GM12878 (cell line): Measurements from ENCODE around the gene SH3BGRL2. TPM values are rescaled to one million over a fixed set of nuclear protein-coding genes. Genes with fewer than 3 reads are reported as not detected.

Experiments used
- ATAC-seq: fragments of 200-7000 bp; cut with Tn5 transposase; 3 replicates; pipeline ENCODE4 v1.9.1; 2020; ENCODE audit warnings: mild to moderate bottlenecking, moderate library complexity
- BruUV-seq: library from RNA; stranded (reverse); fragments of 400-500 nt; replicated peaks from 2 replicates; lab custom pipeline; 2021; lab: Mats Ljungman, UMichigan
- CTCF ChIA-PET: fragments of 300-600 bp; sonication (Branson Sonifier 250); formaldehyde crosslinking; extraction: SDS; loops from one replicate; lab custom pipeline; 2021; ENCODE audit warnings: inconsistent platforms; lab: Yijun Ruan, JAX
- POLR2A ChIA-PET: fragments of 350-600 bp; formaldehyde crosslinking; extraction: SDS; loops from one replicate; lab custom pipeline; 2021; ENCODE audit warnings: inconsistent platforms; lab: Charles Lee
- RAD21 ChIA-PET: fragments of 300-600 bp; sonication (Branson Sonifier 250); formaldehyde crosslinking; loops from one replicate; lab custom pipeline; 2023; ENCODE audit warnings: antibody characterized with exemption; ENCODE audit not compliant: unreplicated experiment; lab: Charles Lee
- SMC1A ChIA-PET: fragments of 300-600 bp; sonication (Branson Sonifier 250); formaldehyde crosslinking; loops from one replicate; lab custom pipeline; 2023; ENCODE audit not compliant: unreplicated experiment, uncharacterized antibody; lab: Charles Lee
- DNase-seq: peaks from one replicate; pipeline ENCODE4 v3.0.0-alpha.2; 2011; ENCODE audit warnings: low read depth, low spot score
- FAIRE-seq: peaks from 3 replicates; lab custom pipeline; 2011; peaks lifted over from hg19 to GRCh38; lab: Jason Lieb, UNC
- H2AFZ ChIP-seq: 2 replicates; pipeline ENCODE4 v1.6.0; 2011; ENCODE audit warnings: low read depth, low read length, control low read depth; ENCODE audit not compliant: control insufficient read depth
- H3K27ac ChIP-seq: 2 replicates; pipeline ENCODE4 v1.5.1; 2011; ENCODE audit warnings: control low read depth; ENCODE audit not compliant: control insufficient read depth, insufficient read depth
- H3K27me3 ChIP-seq, 2 experiments: replicated peaks in 1 of 2; 2 replicates each; pipeline versions ENCODE4 v1.6.0 to v1.6.1; 2011; ENCODE audit warnings: low read length in 1 of 2; ENCODE audit not compliant: control insufficient read depth in 2 of 2, insufficient read depth in 2 of 2
- H3K36me3 ChIP-seq, 2 experiments: 2 replicates each; pipeline ENCODE4 v1.5.1; 2011; ENCODE audit warnings: low read length in 1 of 2; ENCODE audit not compliant: control insufficient read depth in 2 of 2, insufficient read depth in 2 of 2
- H3K4me1 ChIP-seq: 2 replicates; pipeline ENCODE4 v1.6.1; 2011; ENCODE audit warnings: mild to moderate bottlenecking, low read length, moderate library complexity, mixed read lengths; ENCODE audit not compliant: control insufficient read depth, insufficient read depth
- H3K4me2 ChIP-seq: 2 replicates; pipeline ENCODE4 v1.6.0; 2011; ENCODE audit warnings: control low read depth; ENCODE audit not compliant: control insufficient read depth, insufficient read depth
- H3K4me3 ChIP-seq: fragments of 200-600 bp; sonication (generic); 2 replicates; pipeline ENCODE4 v1.5.1; 2016
- H3K79me2 ChIP-seq: 2 replicates; pipeline ENCODE4 v1.6.0; 2011; ENCODE audit warnings: low read length; ENCODE audit not compliant: control insufficient read depth, insufficient read depth
- H3K9ac ChIP-seq: 2 replicates; pipeline ENCODE4 v1.8.0; 2011; ENCODE audit warnings: low read length, control low read depth, mixed read lengths; ENCODE audit not compliant: control insufficient read depth, insufficient read depth
- H3K9me3 ChIP-seq: replicated peaks from 3 replicates; pipeline ENCODE4 v1.5.1; 2011; ENCODE audit warnings: mild to moderate bottlenecking, low read length; ENCODE audit not compliant: control insufficient read depth, insufficient read depth
- H4K20me1 ChIP-seq: 2 replicates; pipeline ENCODE4 v1.6.0; 2011; ENCODE audit not compliant: control insufficient read depth, insufficient read depth
- CBX3 ChIP-seq: fragments of 200-600 bp; sonication (generic); IDR thresholded peaks from 2 replicates; pipeline ENCODE4 v1.6.1; 2016; ENCODE audit warnings: low read depth, borderline replicate concordance
- GATAD2B ChIP-seq: fragments of 450-650 bp; conservative IDR thresholded peaks from 2 replicates; pipeline ENCODE4 v1.6.1; 2017; ENCODE audit warnings: low read depth, mild to moderate bottlenecking, moderate library complexity
- NR2C1 ChIP-seq: fragments of 450-650 bp; IDR thresholded peaks from 2 replicates; pipeline ENCODE4 v1.6.1; 2017; ENCODE audit warnings: antibody characterized with exemption, mild to moderate bottlenecking, moderate library complexity
- POLR2A ChIP-seq: IDR thresholded peaks from 2 replicates; pipeline ENCODE4 v1.6.1; 2011; ENCODE audit warnings: low read depth, mild to moderate bottlenecking, low read length
- RBBP5 ChIP-seq: fragments of 200-600 bp; sonication (generic); conservative IDR thresholded peaks from 2 replicates; pipeline ENCODE4 v1.6.1; 2016
- SIN3A ChIP-seq: IDR thresholded peaks from 2 replicates; pipeline ENCODE4 v1.6.1; 2012; ENCODE audit warnings: low read depth, low read length, improper control_type of control experiment
- SPI1 ChIP-seq: IDR thresholded peaks from 2 replicates; pipeline ENCODE4 v1.6.1; 2011; ENCODE audit warnings: low read depth, mild to moderate bottlenecking, low read length, moderate library complexity, borderline replicate concordance; ENCODE audit not compliant: insufficient read depth
- SREBF2 ChIP-seq: IDR thresholded peaks from 2 replicates; pipeline ENCODE4 v1.6.1; 2012; ENCODE audit warnings: mild to moderate bottlenecking, low read length
- WRNIP1 ChIP-seq: IDR thresholded peaks from 2 replicates; pipeline ENCODE4 v1.6.1; 2011; ENCODE audit warnings: low read depth, low read length, improper control_type of control experiment, borderline replicate concordance
- YBX1 ChIP-seq: fragments of 450-650 bp; IDR thresholded peaks from 2 replicates; pipeline ENCODE4 v1.6.1; 2016; ENCODE audit warnings: antibody characterized with exemption
- WGBS: methylation state at CpG from one replicate; pipeline ENCODE4 v1.1.6; 2016; ENCODE audit warnings: low lambda C conversion rate; ENCODE audit not compliant: insufficient replicate concordance, insufficient coverage; ENCODE audit errors: missing lambda C conversion rate; 5-methylcytosine and 5-hydroxymethylcytosine counted together
- in situ Hi-C: fragments of 300-500 bp; cut with MboI; formaldehyde crosslinking; loops from 9 replicates; pipeline ENCODE4 v1.14.3; 2018; ENCODE audit warnings: mixed read lengths
- intact Hi-C: fragments of 100-400 bp; cut with micrococcal nuclease; formaldehyde crosslinking; loops from one replicate; pipeline ENCODE4 v1.14.2; 2022; ENCODE audit not compliant: unreplicated experiment
- polyA plus RNA-seq, 11 experiments: library from polyadenylated mRNA; depleted of rRNA in 4 of 11; unstranded in 6 of 11; stranded (reverse) in 5 of 11; fragments of >200 nt; fragmentation: Nextera tagmentation in 4 of 11; fragmentation: Illumina TruSeq in 1 of 11; extraction: Ambion mirVana in 4 of 11; extraction: Trizol in 1 of 11; gene quantifications; 1 replicate in 1 of 11; 2 replicates in 10 of 11; pipeline versions ENCODE4 v1.2.1 to v1.2.3, GENCODE V29; 2011 to 2016; ENCODE audit warnings: inconsistent platforms in 2 of 11, missing spikeins in 2 of 11, low read depth in 1 of 11
- total RNA-seq, 4 experiments: library from RNA; depleted of rRNA in 3 of 4; stranded (reverse); fragments of >200 nt in 3 of 4; fragmentation: Illumina TruSeq in 1 of 4; extraction: Trizol in 1 of 4; gene quantifications; 2 replicates each; pipeline versions ENCODE4 v1.2.1 to v1.2.3, GENCODE V29; 2013 to 2021
- TF ChIP-seq, protein P1 (sequence below): IDR thresholded peaks from 2 replicates; pipeline ENCODE4 v1.6.1; 2012; ENCODE audit warnings: mild to moderate bottlenecking, low read depth, low read length
- TF ChIP-seq, protein P2 (sequence below): fragments of 450-650 bp; IDR thresholded peaks from 2 replicates; pipeline ENCODE4 v1.6.1; 2014; ENCODE audit warnings: mild to moderate bottlenecking
- TF ChIP-seq, protein P3 (sequence below): fragments of 450-650 bp; IDR thresholded peaks from 2 replicates; pipeline ENCODE4 v1.6.1; 2017; ENCODE audit warnings: borderline replicate concordance

Gene SH3BGRL2
- total and polyA plus RNA-seq, 10 of the 15 experiments (the other 5 are each of a cell fraction or from before 2014, with no cell fraction given): 0.03 to 0.37 (median 0.21) TPM

DNA sequence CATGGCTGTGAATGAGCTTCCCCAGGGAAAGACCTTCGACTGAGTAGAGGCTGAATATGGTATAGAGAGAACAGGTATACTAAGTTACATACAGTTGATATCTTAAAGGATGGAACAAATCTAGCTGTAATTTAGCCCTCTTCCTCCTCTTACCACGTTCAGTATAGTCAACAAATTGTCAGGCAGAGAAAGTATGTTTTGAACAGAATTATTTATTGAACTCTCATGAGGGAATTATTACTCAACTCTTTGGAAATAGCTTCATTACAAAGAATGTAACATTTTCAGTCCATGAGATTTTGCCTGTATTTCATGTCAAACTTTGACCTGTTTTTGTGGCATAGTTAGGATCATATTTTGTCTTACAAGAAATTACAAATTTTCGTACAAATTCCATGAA is 63.0 kb downstream of the SH3BGRL2 start (continued):
- TF ChIP-seq, protein P1, sequence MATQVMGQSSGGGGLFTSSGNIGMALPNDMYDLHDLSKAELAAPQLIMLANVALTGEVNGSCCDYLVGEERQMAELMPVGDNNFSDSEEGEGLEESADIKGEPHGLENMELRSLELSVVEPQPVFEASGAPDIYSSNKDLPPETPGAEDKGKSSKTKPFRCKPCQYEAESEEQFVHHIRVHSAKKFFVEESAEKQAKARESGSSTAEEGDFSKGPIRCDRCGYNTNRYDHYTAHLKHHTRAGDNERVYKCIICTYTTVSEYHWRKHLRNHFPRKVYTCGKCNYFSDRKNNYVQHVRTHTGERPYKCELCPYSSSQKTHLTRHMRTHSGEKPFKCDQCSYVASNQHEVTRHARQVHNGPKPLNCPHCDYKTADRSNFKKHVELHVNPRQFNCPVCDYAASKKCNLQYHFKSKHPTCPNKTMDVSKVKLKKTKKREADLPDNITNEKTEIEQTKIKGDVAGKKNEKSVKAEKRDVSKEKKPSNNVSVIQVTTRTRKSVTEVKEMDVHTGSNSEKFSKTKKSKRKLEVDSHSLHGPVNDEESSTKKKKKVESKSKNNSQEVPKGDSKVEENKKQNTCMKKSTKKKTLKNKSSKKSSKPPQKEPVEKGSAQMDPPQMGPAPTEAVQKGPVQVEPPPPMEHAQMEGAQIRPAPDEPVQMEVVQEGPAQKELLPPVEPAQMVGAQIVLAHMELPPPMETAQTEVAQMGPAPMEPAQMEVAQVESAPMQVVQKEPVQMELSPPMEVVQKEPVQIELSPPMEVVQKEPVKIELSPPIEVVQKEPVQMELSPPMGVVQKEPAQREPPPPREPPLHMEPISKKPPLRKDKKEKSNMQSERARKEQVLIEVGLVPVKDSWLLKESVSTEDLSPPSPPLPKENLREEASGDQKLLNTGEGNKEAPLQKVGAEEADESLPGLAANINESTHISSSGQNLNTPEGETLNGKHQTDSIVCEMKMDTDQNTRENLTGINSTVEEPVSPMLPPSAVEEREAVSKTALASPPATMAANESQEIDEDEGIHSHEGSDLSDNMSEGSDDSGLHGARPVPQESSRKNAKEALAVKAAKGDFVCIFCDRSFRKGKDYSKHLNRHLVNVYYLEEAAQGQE: no peak

DNA sequence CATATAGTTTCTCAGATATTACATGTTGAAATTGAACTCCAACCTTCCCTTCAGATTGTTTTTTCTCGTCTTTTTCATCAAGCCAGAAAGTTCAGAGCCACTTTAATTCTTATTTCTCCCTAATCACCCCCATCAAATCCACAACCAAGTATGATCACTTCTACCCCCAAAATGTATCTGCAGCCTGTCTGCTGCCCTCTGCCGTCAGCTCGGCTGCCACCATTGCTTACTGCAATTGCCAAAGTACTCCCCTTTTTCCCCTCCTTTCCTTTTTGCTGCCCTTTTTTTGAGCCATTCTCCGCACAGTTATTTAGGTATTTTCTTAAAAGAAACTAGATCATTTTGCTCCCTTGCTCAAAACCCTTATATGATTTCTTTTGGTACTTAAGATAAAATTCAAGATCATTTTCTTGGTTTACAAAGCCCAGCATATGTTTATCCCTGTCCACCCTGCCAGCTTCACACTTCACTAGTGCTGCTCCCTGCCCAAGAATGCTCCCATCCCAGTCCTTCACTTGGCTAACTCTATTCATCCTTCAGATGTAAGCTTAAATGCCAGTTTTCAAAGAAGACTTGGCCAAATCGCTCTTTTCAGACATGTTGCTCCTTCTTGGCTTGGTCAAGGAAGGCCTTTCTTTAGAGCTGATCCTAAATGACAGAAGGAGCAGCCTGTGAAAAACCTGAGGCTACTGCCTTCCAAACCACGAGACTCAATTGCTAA is 63.7 kb downstream of the SH3BGRL2 start:
- no peak for DNase-seq
- intact Hi-C loops (no loop called here), in situ Hi-C loops (no loop called here)
- no peak overlapping the region for H3K27ac ChIP-seq
- ChIA-PET CTCF (no interaction called here), RAD21 (no interaction called here), POLR2A (no interaction called here), SMC1A (interaction anchor here (0.7 to 0.9 kb wide), 2 partner anchors 87 to 124 kb away, joined by 3 read pairs; no protein-coding TSS in a partner anchor)
- ATAC-seq: no peak
- TF ChIP-seq CBX3 (no peak), SREBF2 (no peak), WRNIP1 (no peak), SPI1 (no peak), RBBP5 (no peak), GATAD2B (no peak), YBX1 (no peak), NR2C1 (no peak), POLR2A (no peak), SIN3A (no peak)
- TF ChIP-seq, protein P2, sequence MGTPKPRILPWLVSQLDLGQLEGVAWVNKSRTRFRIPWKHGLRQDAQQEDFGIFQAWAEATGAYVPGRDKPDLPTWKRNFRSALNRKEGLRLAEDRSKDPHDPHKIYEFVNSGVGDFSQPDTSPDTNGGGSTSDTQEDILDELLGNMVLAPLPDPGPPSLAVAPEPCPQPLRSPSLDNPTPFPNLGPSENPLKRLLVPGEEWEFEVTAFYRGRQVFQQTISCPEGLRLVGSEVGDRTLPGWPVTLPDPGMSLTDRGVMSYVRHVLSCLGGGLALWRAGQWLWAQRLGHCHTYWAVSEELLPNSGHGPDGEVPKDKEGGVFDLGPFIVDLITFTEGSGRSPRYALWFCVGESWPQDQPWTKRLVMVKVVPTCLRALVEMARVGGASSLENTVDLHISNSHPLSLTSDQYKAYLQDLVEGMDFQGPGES: no peak
- TF ChIP-seq, protein P3, sequence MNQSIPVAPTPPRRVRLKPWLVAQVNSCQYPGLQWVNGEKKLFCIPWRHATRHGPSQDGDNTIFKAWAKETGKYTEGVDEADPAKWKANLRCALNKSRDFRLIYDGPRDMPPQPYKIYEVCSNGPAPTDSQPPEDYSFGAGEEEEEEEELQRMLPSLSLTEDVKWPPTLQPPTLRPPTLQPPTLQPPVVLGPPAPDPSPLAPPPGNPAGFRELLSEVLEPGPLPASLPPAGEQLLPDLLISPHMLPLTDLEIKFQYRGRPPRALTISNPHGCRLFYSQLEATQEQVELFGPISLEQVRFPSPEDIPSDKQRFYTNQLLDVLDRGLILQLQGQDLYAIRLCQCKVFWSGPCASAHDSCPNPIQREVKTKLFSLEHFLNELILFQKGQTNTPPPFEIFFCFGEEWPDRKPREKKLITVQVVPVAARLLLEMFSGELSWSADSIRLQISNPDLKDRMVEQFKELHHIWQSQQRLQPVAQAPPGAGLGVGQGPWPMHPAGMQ: no peak
- H4K20me1 ChIP-seq: no peaks in the 10 kb centered on the region
- H3K9me3 ChIP-seq: no peaks in the 10 kb centered on the region
- FAIRE-seq: no peak
- WGBS: 48% methylated on average over 6 of the region's 6 CpGs
- H3K27me3 ChIP-seq: no peaks in the 10 kb centered on the region
- H3K36me3 ChIP-seq: no peaks in the 10 kb centered on the region
- H3K4me3 ChIP-seq: no peak overlapping the region
- no TSS peak for BruUV-seq
- H3K4me1 ChIP-seq: no peaks in the 10 kb centered on the region
- H3K79me2 ChIP-seq: no peaks in the 10 kb centered on the region
- H3K4me2 ChIP-seq: no peak overlapping the region
- H2AFZ ChIP-seq: no peak overlapping the region
- H3K9ac ChIP-seq: no peak overlapping the region
